Muscle of back (tissue), 11 donors: ENCODE measurements around the gene FNBP1L. TPM values are rescaled to one million over a fixed set of nuclear protein-coding genes. Genes with fewer than 3 reads are reported as not detected.
A peak's percentile ranks its signal among the peaks of the same experiment; 100 is the strongest.

Experiments
- DNase-seq, 3 donors: peaks; one replicate each; pipeline versions ENCODE4 v3.0.0 to v3.0.0-alpha.2; 2013
- polyA plus RNA-seq, 10 donors: library from polyadenylated mRNA; unstranded; fragments of 120-200 nt; gene quantifications; one replicate each; pipeline ENCODE4 v1.2.1, GENCODE V29; 2013; ENCODE audit not compliant: insufficient read length in 10 of 10

FNBP1L gene
- polyA plus RNA-seq, 10 donors: 39.4 to 70.8 (median 48.6) TPM

- DNase-seq: no peak
Measured at GRCh38 chr1:93483200-93483599, 35.3 kb downstream of the FNBP1L start.

GRCh38 chr1:93483606-93484005, 35.7 kb downstream of the FNBP1L start:
- DNase-seq: no peak

GRCh38 chr1:93488207-93488606, 40.3 kb downstream of the FNBP1L start:
- DNase-seq: no peak

- peak in 1 of 3 donors; percentile 3 for DNase-seq
Measured at GRCh38 chr1:93489756-93490155, 41.8 kb downstream of the FNBP1L start.

- no peak for DNase-seq
Measured at GRCh38 chr1:93490357-93490756, 42.4 kb downstream of the FNBP1L start.

GRCh38 chr1:93495911-93496310, 48.0 kb downstream of the FNBP1L start:
- DNase-seq: no peak

GRCh38 chr1:93496520-93496919, 48.6 kb downstream of the FNBP1L start:
- no peak for DNase-seq

GRCh38 chr1:93499075-93499474, 51.2 kb downstream of the FNBP1L start:
- no peak for DNase-seq

GRCh38 chr1:93499533-93499932, 51.6 kb downstream of the FNBP1L start:
- no peak for DNase-seq

GRCh38 chr1:93500275-93500674, 52.4 kb downstream of the FNBP1L start:
- no peak for DNase-seq

- DNase-seq: no peak
Measured at GRCh38 chr1:93501399-93501798, 53.5 kb downstream of the FNBP1L start.

- DNase-seq: no peak
Measured at GRCh38 chr1:93501829-93502369, 54.0 kb downstream of the FNBP1L start.

GRCh38 chr1:93502571-93502970, 54.7 kb downstream of the FNBP1L start:
- no peak for DNase-seq

- no peak for DNase-seq
Measured at GRCh38 chr1:93503163-93503562, 55.2 kb downstream of the FNBP1L start.

- no peak for DNase-seq
Measured at GRCh38 chr1:93503816-93504215, 55.9 kb downstream of the FNBP1L start.

GRCh38 chr1:93504247-93505033, 56.5 kb downstream of the FNBP1L start:
- DNase-seq: no peak

GRCh38 chr1:93506126-93506525, 58.2 kb downstream of the FNBP1L start:
- no peak for DNase-seq

GRCh38 chr1:93516164-93516563, 68.2 kb downstream of the FNBP1L start:
- DNase-seq: no peak

- DNase-seq: no peak
Measured at GRCh38 chr1:93518516-93518915, 70.6 kb downstream of the FNBP1L start.

GRCh38 chr1:93519199-93519829, 71.4 kb downstream of the FNBP1L start:
- DNase-seq: peak in 1 of 3 donors; percentile 5

- no peak for DNase-seq
Measured at GRCh38 chr1:93521618-93522017, 73.7 kb downstream of the FNBP1L start.

- no peak for DNase-seq
Measured at GRCh38 chr1:93522721-93523120, 74.8 kb downstream of the FNBP1L start.

- DNase-seq: no peak
Measured at GRCh38 chr1:93525431-93525830, 77.5 kb downstream of the FNBP1L start.
